Activated CD4-positive, alpha-beta T cell treated with anti-CD3 and anti-CD28 coated beads, Interleukin-2, amount 10 ng/mL, durations not matched to agents 7 days and 5 days (primary cell): ENCODE data around the gene COL26A1. TPM values are rescaled to one million over a fixed set of nuclear protein-coding genes. Genes with fewer than 3 reads are reported as not detected.

ENCODE experiments used
- CTCF ChIA-PET: fragments of 350-600 bp; sonication (Branson Sonifier 250); formaldehyde crosslinking; loops from one replicate; lab custom pipeline; 2021; ENCODE audit warnings: antibody characterized with exemption; lab: Charles Lee
- POLR2A ChIA-PET: fragments of 350-600 bp; sonication (Branson Sonifier 250); formaldehyde crosslinking; loops from one replicate; lab custom pipeline; 2021; ENCODE audit warnings: antibody characterized with exemption; lab: Charles Lee
- DNase-seq: peaks from one replicate; pipeline ENCODE4 v3.0.0-alpha.2; 2020
- H3K27ac Mint-ChIP-seq: one replicate; pipeline ENCODE4 v1.8.0; 2021; ENCODE audit warnings: mild to moderate bottlenecking, moderate library complexity, mixed read lengths
- H3K27me3 Mint-ChIP-seq: one replicate; pipeline ENCODE4 v1.8.0; 2021; ENCODE audit warnings: mixed read lengths
- H3K36me3 Mint-ChIP-seq: one replicate; pipeline ENCODE4 v1.8.0; 2021; ENCODE audit warnings: low read depth, mixed read lengths
- H3K4me1 Mint-ChIP-seq: one replicate; pipeline ENCODE4 v1.8.0; 2021; ENCODE audit warnings: mixed read lengths
- H3K4me3 Mint-ChIP-seq: one replicate; pipeline ENCODE4 v1.8.0; 2021; ENCODE audit warnings: mild to moderate bottlenecking, moderate library complexity, mixed read lengths
- H3K9me3 Mint-ChIP-seq: one replicate; pipeline ENCODE4 v1.8.0; 2021; ENCODE audit warnings: mixed read lengths
- total RNA-seq, 2 experiments: library from RNA; stranded (reverse); gene quantifications; one replicate each; pipeline ENCODE4 v1.2.3, GENCODE V29; 2021

COL26A1 gene
- total RNA-seq, 2 experiments from 2014 or later: not detected

DNA sequence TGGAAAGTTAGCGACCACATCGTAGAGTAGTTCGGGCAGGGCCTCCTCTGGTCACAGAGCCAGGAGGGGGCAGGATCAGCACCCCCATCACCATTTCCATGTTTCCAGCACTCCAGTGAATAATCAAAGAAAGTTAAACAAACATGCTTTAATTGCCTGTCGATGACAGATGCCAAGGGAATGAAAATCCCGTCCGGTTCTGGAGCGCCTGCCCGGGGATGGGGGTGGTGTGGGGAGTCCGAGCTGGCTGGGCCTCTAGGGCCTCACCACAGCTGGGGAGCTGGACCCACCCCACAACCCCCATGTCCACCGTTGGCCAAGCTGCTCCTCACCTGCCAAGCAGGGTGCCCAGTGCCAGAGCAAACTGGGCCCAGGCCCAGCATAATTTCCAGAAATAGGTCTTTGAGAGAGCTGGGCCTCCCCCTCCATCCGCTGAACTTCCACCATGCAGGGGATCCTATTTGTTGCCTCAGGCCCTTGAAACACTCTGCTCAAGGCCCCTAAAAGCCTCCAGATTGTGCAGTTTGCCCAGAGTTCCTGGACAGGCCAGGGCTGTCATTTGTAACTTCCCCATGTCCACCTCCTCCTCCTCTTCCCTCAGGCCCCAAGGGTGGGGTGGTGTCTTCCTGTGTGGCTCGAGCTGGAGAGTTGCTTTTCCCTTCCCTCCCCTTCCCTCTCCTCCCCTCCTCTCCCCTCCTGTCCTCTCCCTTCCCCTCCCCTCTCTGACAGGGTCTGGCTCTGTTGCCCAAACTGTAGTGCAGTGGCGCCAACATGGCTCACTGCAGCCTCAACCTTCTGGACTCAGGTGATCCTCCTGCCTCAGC lies 165.4 kb downstream of the COL26A1 start:
- DNase-seq: no peak
- Mint-ChIP-seq H3K27ac (peak overlapping the region; percentile 60), H3K36me3 (no peaks in the 10 kb centered on the region), H3K27me3 (no peaks in the 10 kb centered on the region), H3K4me3 (no peak overlapping the region), H3K9me3 (no peaks in the 10 kb centered on the region), H3K4me1 (no peaks in the 10 kb centered on the region)
- POLR2A ChIA-PET: no interaction called here
- CTCF ChIA-PET: no interaction called here

DNA sequence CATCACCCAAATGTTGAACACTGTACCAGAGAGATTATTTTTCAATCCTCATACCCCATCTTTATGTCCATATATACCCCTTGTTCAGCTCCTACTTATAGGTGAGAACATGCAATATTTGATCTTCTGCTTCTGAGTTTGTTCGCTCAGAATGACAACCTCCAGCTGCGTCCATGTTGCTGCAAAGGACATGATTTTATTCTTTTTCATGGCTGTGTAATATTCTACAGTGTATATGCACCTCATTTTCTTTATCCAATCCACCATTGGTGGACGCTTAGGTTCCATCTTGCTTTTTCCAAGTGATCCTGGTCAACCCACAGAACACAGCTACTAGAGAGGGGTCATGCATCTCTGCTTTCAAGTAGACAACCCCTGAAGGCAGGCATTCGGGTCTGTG lies 166.9 kb downstream of the COL26A1 start:
- DNase-seq: no peak
- H3K4me3 Mint-ChIP-seq: no peak overlapping the region
- H3K9me3 Mint-ChIP-seq: no peaks in the 10 kb centered on the region
- CTCF ChIA-PET: interaction anchor here (1.1 kb wide), 1 partner anchor 10 kb away, joined by 3 read pairs; no protein-coding TSS in a partner anchor
- H3K4me1 Mint-ChIP-seq: no peaks in the 10 kb centered on the region
- POLR2A ChIA-PET: no interaction called here
- H3K27ac Mint-ChIP-seq: no peak overlapping the region
- no peaks in the 10 kb centered on the region for H3K27me3 Mint-ChIP-seq
- H3K36me3 Mint-ChIP-seq: no peaks in the 10 kb centered on the region

DNA sequence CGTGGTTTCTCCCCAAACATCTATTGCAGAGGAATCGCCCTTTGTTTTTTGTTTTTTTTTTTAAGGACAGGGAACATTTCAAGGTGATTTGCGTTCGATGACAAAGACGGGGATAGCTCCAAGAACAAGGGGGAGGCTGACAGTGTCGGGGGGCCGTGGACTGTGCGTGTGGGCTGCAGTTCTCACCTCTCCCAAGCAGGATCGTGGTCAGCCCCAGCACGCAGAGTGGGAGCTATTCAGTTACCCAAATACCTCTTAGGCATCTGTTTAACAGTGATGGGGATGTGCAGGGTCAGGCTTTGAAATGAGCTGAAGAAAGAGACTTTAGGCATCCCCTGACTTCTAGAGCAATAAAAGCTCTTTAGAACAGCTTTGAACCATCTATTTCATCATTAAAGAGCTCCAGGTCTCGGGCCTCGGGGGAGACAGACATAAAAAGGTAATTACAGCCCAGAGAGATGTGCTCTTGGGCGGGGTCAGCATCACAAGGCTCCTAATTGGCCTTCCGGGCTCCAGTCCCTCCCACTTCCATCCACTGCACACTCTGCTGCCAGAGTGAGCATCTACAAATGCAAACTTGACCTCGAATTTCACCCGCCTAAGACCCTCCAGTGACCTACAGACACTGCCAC lies 169.2 kb downstream of the COL26A1 start:
- Mint-ChIP-seq H3K9me3 (no peaks in the 10 kb centered on the region), H3K4me1 (no peaks in the 10 kb centered on the region), H3K27me3 (no peaks in the 10 kb centered on the region), H3K36me3 (no peaks in the 10 kb centered on the region), H3K27ac (no peak overlapping the region), H3K4me3 (no peak overlapping the region)
- CTCF ChIA-PET: no interaction called here
- POLR2A ChIA-PET: no interaction called here
- DNase-seq: no peak

DNA sequence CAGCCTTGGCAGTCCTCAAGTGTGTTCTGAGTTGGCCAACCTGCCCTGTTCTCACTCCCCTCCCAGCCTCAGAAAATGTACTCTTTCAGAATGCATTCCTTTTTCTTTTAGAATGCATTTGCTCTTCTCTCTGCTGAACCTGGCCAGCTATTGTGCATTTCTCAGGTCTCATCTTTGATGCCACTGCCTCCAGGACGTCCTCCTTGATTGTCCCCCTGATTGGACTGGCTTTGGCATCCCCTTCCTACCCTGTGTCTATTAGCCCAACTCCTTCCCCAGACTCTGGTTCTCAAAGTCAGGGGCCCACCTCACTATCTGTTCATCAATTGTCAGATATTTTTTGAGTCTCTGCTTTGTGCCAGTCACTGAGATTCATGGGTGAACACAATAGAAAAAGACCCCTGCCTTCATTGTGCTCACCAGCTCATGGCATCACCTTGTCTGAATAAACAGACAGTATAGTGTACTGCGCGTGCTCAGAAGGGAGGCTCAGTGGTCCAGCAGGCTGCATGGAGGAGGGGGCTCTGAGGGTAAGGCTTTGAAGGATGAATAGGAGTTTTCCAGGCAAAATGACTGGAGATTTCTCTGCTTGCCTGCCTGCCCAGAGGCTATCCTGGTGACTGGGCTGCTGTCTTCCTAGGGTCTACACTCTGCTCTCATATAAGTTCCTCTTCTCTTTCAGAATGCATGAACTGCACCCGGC lies 169.9 kb downstream of the COL26A1 start:
- Mint-ChIP-seq H3K4me1 (no peaks in the 10 kb centered on the region), H3K27me3 (no peaks in the 10 kb centered on the region), H3K36me3 (no peaks in the 10 kb centered on the region), H3K4me3 (no peak overlapping the region), H3K9me3 (no peaks in the 10 kb centered on the region), H3K27ac (no peak overlapping the region)
- ChIA-PET POLR2A (no interaction called here), CTCF (no interaction called here)
- DNase-seq: no peak

GRCh38 chr7:101533103-101533465 lies 170.4 kb downstream of the COL26A1 start:
- Mint-ChIP-seq H3K9me3 (no peaks in the 10 kb centered on the region), H3K36me3 (no peaks in the 10 kb centered on the region), H3K4me3 (no peak overlapping the region), H3K27me3 (no peaks in the 10 kb centered on the region), H3K27ac (no peak overlapping the region), H3K4me1 (no peaks in the 10 kb centered on the region)
- CTCF ChIA-PET: interaction anchor here (0.8 kb wide), 1 partner anchor 20 kb away, joined by 3 read pairs; no protein-coding TSS in a partner anchor
- POLR2A ChIA-PET: no interaction called here
- no peak for DNase-seq

DNA sequence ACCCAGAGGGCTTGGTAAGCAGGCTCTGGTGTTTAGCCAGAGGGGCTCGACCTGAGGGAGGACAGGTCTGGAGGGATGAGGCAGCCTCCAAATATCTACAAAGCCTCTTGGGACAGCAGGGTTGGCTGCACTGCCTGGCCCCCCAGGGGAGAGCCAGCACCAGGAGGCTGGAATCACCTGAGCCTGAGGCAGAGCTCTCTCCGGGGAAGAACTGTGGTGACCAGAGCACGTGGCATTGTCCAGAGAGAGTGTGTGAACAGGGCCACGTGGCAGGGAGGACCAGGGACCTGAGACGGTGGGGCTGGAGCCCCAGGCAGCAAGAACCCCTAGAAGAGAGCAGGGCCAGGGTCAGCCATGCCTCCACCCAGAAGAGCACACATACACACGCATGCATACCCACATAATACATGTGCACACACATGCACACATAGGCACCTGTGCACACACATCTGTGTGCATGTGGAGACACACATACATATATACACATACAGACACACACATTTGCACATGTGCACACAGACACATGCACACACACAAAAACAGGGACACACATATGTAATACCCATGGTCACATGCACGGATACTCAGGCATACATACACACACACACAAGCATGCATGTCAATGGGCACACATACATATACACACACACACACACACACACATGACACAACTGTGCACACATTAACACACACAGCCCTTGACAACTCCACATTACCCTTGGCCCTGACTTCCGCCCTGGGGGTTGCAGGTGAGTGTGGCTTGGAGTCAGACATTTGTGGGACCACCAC lies 171.5 kb downstream of the COL26A1 start:
- Mint-ChIP-seq H3K27ac (no peak overlapping the region), H3K4me3 (no peak overlapping the region), H3K27me3 (no peaks in the 10 kb centered on the region), H3K4me1 (no peaks in the 10 kb centered on the region), H3K9me3 (no peaks in the 10 kb centered on the region), H3K36me3 (no peaks in the 10 kb centered on the region)
- ChIA-PET CTCF (no interaction called here), POLR2A (no interaction called here)
- no peak for DNase-seq

DNA sequence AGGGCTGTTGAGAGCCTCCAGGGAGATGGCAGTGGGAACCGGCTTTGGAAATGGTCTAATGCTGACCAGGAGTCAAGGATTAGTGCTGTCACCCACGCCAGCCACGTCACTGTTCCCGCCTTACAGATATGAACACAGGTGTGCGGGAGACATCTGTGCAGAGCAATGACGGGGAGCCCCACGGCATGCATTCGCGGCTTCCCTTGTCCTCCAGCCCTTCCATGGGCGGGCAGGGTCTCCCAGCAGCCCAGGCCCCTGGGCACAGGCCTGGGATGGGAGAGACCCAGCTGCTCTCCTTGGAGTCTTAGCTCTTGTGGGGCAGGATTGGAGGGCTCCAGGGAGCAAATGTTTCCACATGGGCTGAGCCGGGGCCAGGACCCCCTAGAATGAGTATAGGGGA lies 172.2 kb downstream of the COL26A1 start:
- Mint-ChIP-seq H3K4me3 (no peak overlapping the region), H3K36me3 (no peaks in the 10 kb centered on the region), H3K27ac (no peak overlapping the region), H3K9me3 (no peaks in the 10 kb centered on the region), H3K27me3 (no peaks in the 10 kb centered on the region), H3K4me1 (no peaks in the 10 kb centered on the region)
- CTCF ChIA-PET: interaction anchor here (1.0 kb wide), 1 partner anchor 10 kb away, joined by 3 read pairs; no protein-coding TSS in a partner anchor
- no peak for DNase-seq
- POLR2A ChIA-PET: no interaction called here

DNA sequence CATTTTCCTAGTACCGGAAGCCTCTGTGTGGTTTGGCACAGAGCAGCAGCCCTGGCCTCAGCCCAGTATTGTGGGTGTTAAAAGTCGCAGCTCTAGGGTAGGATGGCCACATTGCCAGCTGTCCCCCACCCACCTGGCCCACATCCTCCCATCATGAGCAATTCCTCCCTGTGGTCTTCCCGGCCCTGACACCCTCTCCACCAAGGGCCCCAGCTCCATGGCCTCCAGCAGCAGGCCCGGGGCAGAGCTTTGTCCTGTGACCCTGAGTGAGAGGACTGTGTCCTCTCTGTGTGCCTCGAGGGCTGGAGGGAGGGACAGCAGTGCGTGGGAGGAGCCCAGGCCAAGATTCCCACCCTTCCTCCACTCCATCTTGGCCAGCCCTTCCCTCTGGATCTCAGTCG lies 172.7 kb downstream of the COL26A1 start:
- CTCF ChIA-PET: interaction anchor here (1.0 kb wide), 1 partner anchor 10 kb away, joined by 3 read pairs; no protein-coding TSS in a partner anchor
- Mint-ChIP-seq H3K27me3 (no peaks in the 10 kb centered on the region), H3K27ac (no peak overlapping the region), H3K9me3 (no peaks in the 10 kb centered on the region), H3K36me3 (no peaks in the 10 kb centered on the region), H3K4me3 (no peak overlapping the region), H3K4me1 (no peaks in the 10 kb centered on the region)
- POLR2A ChIA-PET: no interaction called here
- no peak for DNase-seq

DNA sequence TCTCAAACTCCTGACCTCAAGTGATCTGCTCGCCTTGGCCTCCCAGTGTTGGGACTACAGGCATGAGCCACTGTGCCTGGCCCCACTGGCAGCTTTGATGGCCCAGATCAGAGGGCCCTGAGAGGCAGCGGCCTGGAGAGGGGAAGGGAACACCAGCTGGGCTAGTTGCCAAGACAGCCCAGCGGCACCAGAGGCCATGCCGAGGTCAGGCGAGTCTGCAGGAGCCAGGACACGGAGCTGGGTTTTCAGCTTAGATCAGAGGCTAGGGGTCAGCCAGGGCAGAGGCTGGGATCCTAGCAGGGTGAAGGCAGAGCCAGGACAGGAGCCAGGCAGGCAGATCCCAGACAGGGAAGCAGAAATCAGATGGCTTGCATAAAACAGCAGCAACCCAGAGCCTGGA lies 173.6 kb downstream of the COL26A1 start:
- no peak for DNase-seq
- Mint-ChIP-seq H3K27me3 (no peaks in the 10 kb centered on the region), H3K27ac (no peak overlapping the region), H3K4me1 (no peaks in the 10 kb centered on the region), H3K36me3 (no peaks in the 10 kb centered on the region), H3K4me3 (no peak overlapping the region), H3K9me3 (no peaks in the 10 kb centered on the region)
- CTCF ChIA-PET: no interaction called here
- POLR2A ChIA-PET: no interaction called here

DNA sequence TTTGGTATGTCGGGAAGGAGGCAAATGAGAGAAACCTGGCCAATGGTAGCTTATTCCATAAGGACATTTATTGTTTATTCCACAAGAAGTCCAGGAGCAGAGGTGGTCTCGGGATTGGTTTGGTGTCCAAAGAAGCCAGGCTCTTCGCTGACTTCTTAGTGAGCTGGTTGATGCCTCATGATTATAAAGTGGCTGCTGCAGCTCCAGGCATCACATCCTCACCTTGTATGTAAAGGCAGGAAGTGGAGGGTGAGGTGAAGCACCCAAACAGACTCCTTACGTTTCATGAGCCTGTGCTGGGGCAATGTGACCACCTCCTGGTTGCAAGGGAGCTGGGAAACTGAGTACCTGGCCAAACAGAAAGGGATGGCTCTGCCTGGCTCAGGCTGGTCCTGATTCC lies 174.0 kb downstream of the COL26A1 start:
- H3K27me3 Mint-ChIP-seq: no peaks in the 10 kb centered on the region
- no peaks in the 10 kb centered on the region for H3K4me1 Mint-ChIP-seq
- H3K36me3 Mint-ChIP-seq: no peaks in the 10 kb centered on the region
- POLR2A ChIA-PET: no interaction called here
- no peak overlapping the region for H3K27ac Mint-ChIP-seq
- no peak overlapping the region for H3K4me3 Mint-ChIP-seq
- no peaks in the 10 kb centered on the region for H3K9me3 Mint-ChIP-seq
- CTCF ChIA-PET: interaction anchor here (1.1 kb wide), 1 partner anchor 724 kb away, joined by 4 read pairs; no protein-coding TSS in a partner anchor
- no peak for DNase-seq

- no peak overlapping the region for H3K27ac Mint-ChIP-seq
- no peak for DNase-seq
- no peaks in the 10 kb centered on the region for H3K9me3 Mint-ChIP-seq
- H3K36me3 Mint-ChIP-seq: no peaks in the 10 kb centered on the region
- H3K27me3 Mint-ChIP-seq: no peaks in the 10 kb centered on the region
- ChIA-PET CTCF (interaction anchor here (1.1 kb wide), 1 partner anchor 723 kb away, joined by 4 read pairs; no protein-coding TSS in a partner anchor), POLR2A (no interaction called here)
- no peak overlapping the region for H3K4me3 Mint-ChIP-seq
- no peaks in the 10 kb centered on the region for H3K4me1 Mint-ChIP-seq
Observed at GRCh38 chr7:101537205-101537604, 174.5 kb downstream of the COL26A1 start.

DNA sequence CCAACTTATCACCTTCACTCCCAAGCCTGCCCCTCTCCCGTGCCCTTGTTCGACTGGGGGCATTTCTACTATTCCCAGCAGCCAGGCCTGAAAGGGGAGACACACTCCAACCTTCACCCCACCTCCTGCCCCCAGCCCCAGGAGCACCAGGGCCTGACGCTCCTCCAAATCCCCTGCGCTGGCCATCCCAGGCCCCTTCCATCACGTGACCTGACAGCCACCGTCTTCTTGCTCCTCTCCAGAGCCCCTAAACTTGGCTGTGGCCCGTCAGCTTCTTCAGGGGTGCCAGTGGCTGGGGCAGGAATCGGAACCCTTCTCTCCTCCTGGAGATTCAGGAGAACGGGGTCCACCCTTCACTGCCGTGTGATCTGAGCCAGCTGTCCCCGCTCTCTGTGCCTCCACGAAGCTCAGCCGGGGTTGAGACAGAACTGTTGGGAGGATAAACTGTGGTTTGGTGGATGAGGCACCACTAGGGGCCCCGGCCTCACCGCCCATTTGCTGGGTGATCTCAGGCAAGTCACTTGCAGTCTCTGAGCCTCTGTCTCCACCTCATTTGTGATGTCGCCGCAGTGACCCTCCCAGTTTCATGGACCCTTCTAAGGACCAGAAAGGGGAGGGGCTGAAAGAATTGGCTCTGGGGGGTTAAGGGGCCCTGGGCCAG lies 175.4 kb downstream of the COL26A1 start:
- H3K36me3 Mint-ChIP-seq: no peaks in the 10 kb centered on the region
- ChIA-PET POLR2A (no interaction called here), CTCF (interaction anchor here (1.1 kb wide), 1 partner anchor 722 kb away, joined by 4 read pairs; no protein-coding TSS in a partner anchor)
- no peak overlapping the region for H3K4me3 Mint-ChIP-seq
- no peaks in the 10 kb centered on the region for H3K4me1 Mint-ChIP-seq
- H3K9me3 Mint-ChIP-seq: no peaks in the 10 kb centered on the region
- no peak overlapping the region for H3K27ac Mint-ChIP-seq
- H3K27me3 Mint-ChIP-seq: no peaks in the 10 kb centered on the region
- no peak for DNase-seq
